ENCODE measurements around the gene RASSF6. TPM values are rescaled to one million over a fixed set of nuclear protein-coding genes. Genes with fewer than 3 reads are reported as not detected.
"Not testable (repeated sequence)": the region's sequence is repeated elsewhere in the genome, so short reads cannot be mapped to it uniquely, and the experiment has no call there.

The RASSF6 gene
- polyA plus RNA-seq, 1 of the 3 experiments (the other 2 are of a cell fraction) = not detected

- H3K4me2 ChIP-seq = no peak overlapping the region
- H3K9me3 ChIP-seq = no peaks in the 10 kb centered on the region
- no peak for TF ChIP-seq PBX3 (IDR thresholded peaks at IDR 0.05)
- no peak for TF ChIP-seq IRF3 (IDR thresholded peaks at IDR 0.05; ENCODE audit: low read depth, low read length)
- TF ChIP-seq RAD21 (IDR thresholded peaks at IDR 0.05; ENCODE audit: low read length) = no peak
- TF ChIP-seq MXI1 (IDR thresholded peaks at IDR 0.05; ENCODE audit: low read depth, low read length) = no peak
- no peak for TF ChIP-seq POLR2AphosphoS5 (IDR thresholded peaks at IDR 0.05; ENCODE audit: low read depth, low read length)
- no peak for TF ChIP-seq SMC3 (IDR thresholded peaks at IDR 0.05; ENCODE audit: low read depth, low read length)
- TF ChIP-seq FOXM1 (IDR thresholded peaks at IDR 0.05; ENCODE audit: low read depth) = no peak
- no peak for TF ChIP-seq CTCF (IDR thresholded peaks at IDR 0.05)
- no peak for TF ChIP-seq YY1 (IDR thresholded peaks at IDR 0.05; ENCODE audit: low read depth)
- no peaks in the 10 kb centered on the region for H3K79me2 ChIP-seq (ENCODE audit: insufficient read depth)
- H3K9ac ChIP-seq = no peak overlapping the region
- WGBS (ENCODE audit: low lambda C conversion rate) = 6% methylated on average over 2 of the region's 2 CpGs
- H4K20me1 ChIP-seq (ENCODE audit: insufficient read depth) = no peaks in the 10 kb centered on the region
- POLR2A ChIA-PET = no interaction called here
- no peaks in the 10 kb centered on the region for H3F3A ChIP-seq (replicated peaks; ENCODE audit: insufficient read depth)
- no peaks in the 10 kb centered on the region for H3K36me3 ChIP-seq (replicated peaks in 1 of 2; ENCODE audit: control insufficient read depth in 1 of 2, insufficient read depth in 2 of 2, low read length in 1 of 2)
- no peak overlapping the region for H3K4me3 ChIP-seq (ENCODE audit: low read depth in 2 of 2, low read length in 1 of 2)
- no peak overlapping the region for H2AFZ ChIP-seq (ENCODE audit: low read depth)
- no peak overlapping the region for H3K27ac ChIP-seq (ENCODE audit: low read depth in 2 of 2, low read length in 1 of 2)
- no peak for DNase-seq
- no peaks in the 10 kb centered on the region for H3K4me1 ChIP-seq (ENCODE audit: control insufficient read depth in 1 of 2, insufficient read depth in 2 of 2, low read depth in 1 of 2, low read length in 1 of 2)
- CTCF ChIA-PET = interaction anchor here (1.8 kb wide), 1 partner anchor 38 kb away, joined by 3 read pairs; no protein-coding TSS in a partner anchor
- H3K27me3 ChIP-seq (ENCODE audit: insufficient read depth) = peaks cover 9% of the 10 kb centered on the region; the same call in 1 of the 2 replicates
- 0 out of 2 replicates have a peak, but pooled peaks cover 9% of the 10 kb centered on the region for H3K9me2 ChIP-seq
Measured at GRCh38 chr4:73631565-73632226, 11.5 kb upstream of the RASSF6 start.

- H3K27ac ChIP-seq (ENCODE audit: low read depth in 2 of 2, low read length in 1 of 2); H3K36me3 ChIP-seq (replicated peaks in 1 of 2; ENCODE audit: control insufficient read depth in 1 of 2, insufficient read depth in 2 of 2, low read length in 1 of 2); CTCF ChIA-PET; H3K9ac ChIP-seq; H3K9me2 ChIP-seq; H3K4me3 ChIP-seq (ENCODE audit: low read depth in 2 of 2, low read length in 1 of 2); H3K9me3 ChIP-seq; H4K20me1 ChIP-seq (ENCODE audit: insufficient read depth); H2AFZ ChIP-seq (ENCODE audit: low read depth); H3K27me3 ChIP-seq (ENCODE audit: insufficient read depth); POLR2A ChIA-PET; DNase-seq; H3K4me1 ChIP-seq (ENCODE audit: control insufficient read depth in 1 of 2, insufficient read depth in 2 of 2, low read depth in 1 of 2, low read length in 1 of 2); H3F3A ChIP-seq (replicated peaks; ENCODE audit: insufficient read depth); H3K79me2 ChIP-seq (ENCODE audit: insufficient read depth); H3K4me2 ChIP-seq: not testable (repeated sequence)
- WGBS (ENCODE audit: low lambda C conversion rate) = 20% methylated on average over 1 of the region's 1 CpG
Measured at GRCh38 chr4:73628834-73629233, 8.6 kb upstream of the RASSF6 start.
